Keratinocyte (primary cell): Measurements from ENCODE around the gene CHCHD6.

Experiments
- EZH2 ChIP-seq: IDR thresholded peaks from one replicate; pipeline ENCODE4 v1.6.1; 2012; ENCODE audit warnings: inconsistent platforms, mild to moderate bottlenecking, low read length, moderate library complexity
- TF ChIP-seq, protein P1 (sequence below), 3 experiments: IDR thresholded peaks in 1 of 3; conservative IDR thresholded peaks in 1 of 3; optimal IDR thresholded peaks in 1 of 3; 2 replicates in 2 of 3; 3 replicates in 1 of 3; pipeline versions ENCODE3 to v1.5.1; 2011; ENCODE audit warnings: low read length in 3 of 3, mild to moderate bottlenecking in 3 of 3, moderate library complexity in 2 of 3, control low read depth in 1 of 3, inconsistent platforms in 1 of 3; ENCODE audit not compliant: insufficient read depth in 2 of 3; ENCODE audit errors: extremely low read depth in 1 of 3

- TF ChIP-seq, protein P1, sequence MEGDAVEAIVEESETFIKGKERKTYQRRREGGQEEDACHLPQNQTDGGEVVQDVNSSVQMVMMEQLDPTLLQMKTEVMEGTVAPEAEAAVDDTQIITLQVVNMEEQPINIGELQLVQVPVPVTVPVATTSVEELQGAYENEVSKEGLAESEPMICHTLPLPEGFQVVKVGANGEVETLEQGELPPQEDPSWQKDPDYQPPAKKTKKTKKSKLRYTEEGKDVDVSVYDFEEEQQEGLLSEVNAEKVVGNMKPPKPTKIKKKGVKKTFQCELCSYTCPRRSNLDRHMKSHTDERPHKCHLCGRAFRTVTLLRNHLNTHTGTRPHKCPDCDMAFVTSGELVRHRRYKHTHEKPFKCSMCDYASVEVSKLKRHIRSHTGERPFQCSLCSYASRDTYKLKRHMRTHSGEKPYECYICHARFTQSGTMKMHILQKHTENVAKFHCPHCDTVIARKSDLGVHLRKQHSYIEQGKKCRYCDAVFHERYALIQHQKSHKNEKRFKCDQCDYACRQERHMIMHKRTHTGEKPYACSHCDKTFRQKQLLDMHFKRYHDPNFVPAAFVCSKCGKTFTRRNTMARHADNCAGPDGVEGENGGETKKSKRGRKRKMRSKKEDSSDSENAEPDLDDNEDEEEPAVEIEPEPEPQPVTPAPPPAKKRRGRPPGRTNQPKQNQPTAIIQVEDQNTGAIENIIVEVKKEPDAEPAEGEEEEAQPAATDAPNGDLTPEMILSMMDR (optimal IDR thresholded peaks at IDR 0.05 in 1 of 3, IDR thresholded peaks at IDR 0.05 in 1 of 3, conservative IDR thresholded peaks at IDR 0.05 in 1 of 3; ENCODE audit: extremely low read depth in 1 of 3, insufficient read depth in 2 of 3, low read length in 3 of 3) = no peak
- TF ChIP-seq EZH2 = no peak
Observed at GRCh38 chr3:126773783-126774182, 69.7 kb downstream of the CHCHD6 start.
